Pons (tissue), 1 donor: ENCODE data around the gene CD48.
"Not testable (repeated sequence)": the region's sequence is repeated elsewhere in the genome, so short reads cannot be mapped to it uniquely, and the experiment has no call there.

Source experiments
- DNase-seq: peaks from one replicate; pipeline ENCODE4 v3.0.0-alpha.2; 2016; ENCODE audit warnings: low spot score

The CD48 gene

DNA sequence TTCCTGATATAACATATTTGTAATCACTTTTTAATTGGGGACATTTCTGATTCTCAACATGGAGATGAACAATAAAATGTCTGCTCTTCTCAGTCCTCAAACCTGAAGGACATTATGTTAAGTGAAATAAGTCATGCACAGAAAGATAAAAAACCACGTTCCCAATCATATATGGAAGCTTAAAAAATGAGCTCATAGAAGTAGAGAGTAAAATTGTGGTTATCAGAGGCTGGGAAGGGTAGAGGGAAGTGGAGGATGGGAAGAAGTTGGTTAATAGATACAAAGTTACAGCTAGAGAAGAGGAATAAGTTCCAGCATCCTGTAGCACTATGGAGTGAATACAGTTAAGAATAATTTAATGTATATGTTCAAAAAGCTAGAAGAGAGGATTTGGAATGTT lies 1.5 kb upstream of the CD48 start:
- DNase-seq, result no peak

DNA sequence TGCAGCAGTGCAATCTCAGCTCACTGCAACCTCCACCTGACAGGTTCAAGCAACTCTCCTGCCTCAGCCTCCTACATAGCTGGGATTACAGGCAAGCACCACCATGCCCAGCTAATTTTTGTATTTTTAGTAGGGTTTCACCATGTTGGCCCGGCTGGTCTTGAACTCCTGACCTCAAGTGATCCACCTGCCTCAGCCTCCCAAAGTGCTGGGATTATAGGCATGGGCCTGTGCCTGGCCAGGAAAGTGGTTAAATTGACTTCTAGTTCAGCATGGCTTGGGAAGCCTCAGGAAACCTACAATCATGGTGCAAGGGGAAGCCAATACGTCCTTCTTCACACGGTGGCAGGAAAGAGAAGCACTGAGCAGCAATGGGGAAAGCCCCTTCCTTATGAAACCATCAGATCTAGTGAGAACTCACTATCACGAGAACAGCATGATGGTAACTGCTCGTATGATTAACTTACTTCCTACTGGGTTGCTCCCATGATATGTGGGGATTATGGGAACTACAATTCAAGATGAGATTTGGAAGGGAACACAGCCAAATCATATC lies 981 bp upstream of the CD48 start:
- peak; percentile 55 for DNase-seq

DNA sequence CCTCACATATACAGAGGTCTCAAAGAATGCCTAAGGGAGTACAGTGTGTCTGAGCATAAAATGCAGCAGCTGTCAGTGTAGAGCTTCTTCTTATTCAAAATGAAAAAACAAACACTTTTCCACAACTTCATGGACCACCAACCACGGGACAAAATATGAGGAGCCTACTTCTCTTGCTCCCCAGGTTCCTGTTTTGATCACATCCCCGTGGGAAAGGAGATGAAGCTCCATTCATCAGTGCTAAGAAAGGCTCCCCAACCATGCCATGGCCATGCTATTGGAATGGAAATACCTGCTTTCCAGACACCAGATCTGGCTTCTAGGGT lies 383 bp downstream of the CD48 start:
- no peak for DNase-seq

DNA sequence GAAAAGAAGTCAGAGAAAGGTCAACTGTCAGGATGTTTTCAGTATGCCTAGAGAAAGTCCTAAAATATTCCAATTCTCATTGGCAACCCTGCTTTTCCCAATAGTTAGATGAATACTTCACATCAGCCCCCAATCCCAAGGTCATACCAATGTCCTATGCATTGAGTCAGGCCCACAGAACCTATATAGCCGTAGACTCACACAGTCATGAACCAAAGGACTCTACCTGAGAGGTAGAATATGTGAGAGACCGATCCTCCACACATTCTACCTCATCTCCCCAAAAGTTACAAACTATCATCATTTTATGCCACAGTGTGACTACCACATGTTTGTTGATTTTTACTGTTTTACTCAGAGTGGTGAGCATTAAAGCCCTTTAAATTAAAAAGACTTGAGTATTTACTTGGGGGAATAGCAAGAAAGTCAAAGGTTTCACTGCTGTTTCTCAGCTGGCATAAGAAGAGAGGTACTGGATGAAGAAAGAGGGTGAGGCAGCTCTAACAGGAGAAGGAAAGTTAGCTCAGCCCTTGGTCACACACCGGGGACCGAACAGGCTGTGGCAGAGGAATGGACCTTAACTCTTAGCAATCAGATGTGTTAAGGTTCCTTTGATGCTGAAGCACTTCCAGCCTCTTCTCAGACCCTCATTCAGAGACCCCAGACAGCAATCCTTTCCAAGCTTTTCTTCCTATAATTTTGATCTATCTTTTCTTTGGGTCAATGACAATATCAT lies 937 bp downstream of the CD48 start:
- DNase-seq, result no peak

DNA sequence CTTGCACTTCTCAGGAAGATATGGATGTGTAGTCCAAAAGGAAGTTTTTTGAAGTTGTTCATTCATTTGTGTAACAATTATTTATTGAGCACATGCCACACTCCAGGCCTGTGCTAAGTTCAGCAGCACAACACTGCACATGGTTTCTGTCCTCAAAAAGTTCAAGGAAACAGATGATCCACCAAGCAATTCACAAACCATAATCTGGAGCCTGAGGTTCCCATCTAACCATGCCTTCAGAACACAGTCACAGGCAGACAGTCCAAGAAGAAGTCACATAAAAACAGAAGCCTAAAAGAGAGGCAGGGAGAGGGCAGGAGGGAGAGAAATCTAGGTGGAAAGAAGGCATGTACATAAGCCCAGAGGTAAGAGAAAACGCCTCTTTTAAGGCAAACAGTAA lies 1.9 kb downstream of the CD48 start:
- no peak for DNase-seq

DNA sequence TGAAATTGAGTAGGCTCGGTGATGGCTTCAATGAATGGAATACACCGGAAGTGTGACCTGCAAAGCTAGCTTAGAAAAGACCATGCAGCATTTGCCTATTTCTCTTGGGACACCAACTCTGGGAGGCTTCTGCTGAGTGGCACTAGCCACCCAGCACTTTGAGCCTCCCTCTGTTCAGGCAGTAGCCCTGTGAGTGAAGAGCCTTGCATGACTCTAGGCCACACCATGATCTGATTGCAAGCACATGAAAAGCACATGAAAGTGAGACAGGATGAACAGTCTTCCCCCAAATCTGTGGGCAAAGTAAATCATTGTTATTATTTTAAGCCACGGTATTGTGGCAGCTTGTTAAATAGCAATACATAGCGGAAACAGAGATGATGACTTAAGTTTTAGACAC lies 2.8 kb downstream of the CD48 start:
- DNase-seq, result no peak

DNA sequence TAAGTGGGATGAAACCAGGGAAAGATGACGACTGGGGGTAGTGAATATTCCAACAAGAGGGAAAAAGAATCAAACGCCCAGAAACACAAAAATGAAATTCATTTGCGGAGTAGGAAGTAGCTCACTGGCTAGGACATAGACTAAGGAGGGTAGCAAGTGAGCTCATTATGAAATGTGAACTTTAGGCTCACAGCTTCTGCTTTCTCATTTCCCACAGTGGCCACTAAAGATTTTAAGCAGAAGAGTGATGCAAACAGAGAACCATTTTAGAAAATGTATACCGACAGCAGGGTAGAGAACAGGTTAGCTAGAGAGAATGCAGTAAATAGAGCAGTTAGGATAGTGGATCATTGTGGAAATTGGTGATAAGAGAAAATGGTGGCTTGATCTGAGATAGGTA lies 3.5 kb downstream of the CD48 start:
- no peak for DNase-seq

DNA sequence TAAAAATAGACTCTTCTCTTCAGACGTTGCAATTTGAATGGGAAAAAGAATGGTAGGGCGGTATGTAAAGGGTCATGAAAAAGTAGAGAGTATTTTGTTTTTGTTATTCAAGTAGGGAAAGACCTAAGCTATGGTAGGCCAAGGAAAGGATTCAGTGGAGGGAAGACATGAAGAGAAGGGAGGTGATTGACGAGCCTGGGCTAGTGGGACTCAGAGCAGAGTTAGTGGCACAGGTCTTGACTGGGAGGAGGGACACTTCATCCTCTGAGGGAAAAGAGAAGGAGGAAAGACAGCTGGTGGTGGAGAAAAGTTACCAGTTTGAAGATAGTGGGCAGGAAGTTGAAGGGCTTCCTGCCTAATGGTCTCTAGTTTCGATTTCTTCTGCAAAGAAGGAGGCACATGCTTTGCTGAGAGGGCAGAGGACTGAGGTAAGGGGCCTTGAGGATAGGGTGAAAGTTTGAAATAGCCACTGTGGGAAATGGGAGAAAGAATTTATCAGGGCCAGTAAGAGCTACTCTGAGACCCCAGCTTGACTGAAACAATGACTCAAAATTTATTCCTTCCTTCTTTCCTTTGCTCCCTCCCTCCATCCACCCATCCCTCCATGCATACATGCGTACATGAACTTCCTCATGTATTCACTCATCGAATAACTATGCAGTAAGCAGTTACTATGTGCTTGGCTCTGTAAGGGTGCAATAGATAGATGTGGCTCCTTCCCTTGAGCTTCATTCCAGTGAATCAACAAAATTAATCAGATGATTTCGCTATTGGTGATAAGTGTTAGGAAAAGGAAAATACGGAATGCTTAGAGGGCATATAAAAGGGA lies 4.2 kb downstream of the CD48 start:
- no peak for DNase-seq

DNA sequence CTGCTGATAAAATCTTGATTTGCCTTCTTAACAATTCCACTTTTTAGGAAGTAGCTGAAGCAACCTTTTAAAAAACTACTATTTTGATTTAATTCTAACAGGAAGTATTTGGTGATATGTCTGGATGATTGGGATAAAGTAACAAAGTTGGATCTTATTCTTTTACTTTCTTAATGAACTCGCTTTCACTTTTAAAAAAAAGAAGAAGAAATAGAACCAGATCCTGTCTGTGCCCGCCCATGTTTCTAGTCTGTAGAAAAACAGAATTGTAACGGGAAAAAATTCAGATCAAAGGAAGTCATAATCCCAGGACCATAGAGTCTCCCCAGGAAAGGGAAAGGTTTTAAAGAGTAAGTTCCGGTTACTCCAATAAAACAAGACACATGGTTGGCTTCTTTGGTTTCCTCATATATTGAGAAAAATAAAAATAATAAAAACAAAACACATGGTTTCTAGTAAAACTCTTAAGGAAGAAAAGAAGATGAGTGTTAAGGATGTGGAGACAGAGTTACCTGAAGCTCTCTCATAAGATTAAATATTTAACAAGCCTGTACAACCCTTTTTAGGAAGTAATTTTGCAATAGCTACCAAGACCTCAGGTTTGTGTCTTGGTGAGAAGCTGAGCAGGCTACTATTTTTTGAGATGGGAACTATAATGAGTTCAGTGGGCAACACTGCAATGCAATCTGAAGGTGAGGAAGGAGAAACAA lies 4.9 kb downstream of the CD48 start:
- DNase-seq, result no peak

DNA sequence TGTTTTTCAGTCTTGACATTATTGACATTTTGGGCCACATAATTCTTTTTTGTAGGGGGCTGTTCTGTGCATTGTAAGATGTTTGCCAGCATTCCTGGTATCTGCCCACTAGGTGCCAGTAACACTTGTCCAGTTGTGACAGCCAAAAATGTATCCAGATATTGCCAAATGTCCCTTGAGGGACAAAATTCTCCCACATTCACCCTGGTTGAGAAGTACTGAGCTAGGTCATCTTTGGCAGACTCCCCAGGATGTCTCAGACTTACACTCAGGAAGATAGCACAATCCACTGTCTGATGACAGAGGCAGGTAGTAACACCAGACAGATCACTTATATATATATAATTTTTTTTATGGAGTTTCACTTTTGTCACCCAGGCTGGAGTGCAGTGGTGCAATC lies 5.9 kb downstream of the CD48 start:
- DNase-seq, result no peak

DNA sequence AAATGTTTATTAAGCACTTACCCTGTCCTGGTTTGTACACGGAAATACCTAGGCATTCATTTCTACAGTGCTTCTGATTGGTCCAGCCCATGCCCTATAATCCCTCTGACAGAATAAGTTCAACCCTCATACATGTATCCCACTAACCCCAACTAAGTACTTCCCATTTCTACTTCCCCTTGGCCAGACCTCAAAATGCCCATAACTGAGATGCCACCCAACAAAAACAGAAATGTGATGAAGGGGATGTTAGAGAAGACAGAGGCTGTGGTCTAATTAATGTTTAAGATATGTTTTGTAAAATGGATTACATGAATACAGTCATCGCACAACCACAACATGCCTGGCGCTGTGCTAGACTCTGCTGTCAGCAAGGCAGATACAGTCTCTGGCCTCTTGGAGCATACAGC lies 6.4 kb downstream of the CD48 start:
- not testable (repeated sequence) for DNase-seq

DNA sequence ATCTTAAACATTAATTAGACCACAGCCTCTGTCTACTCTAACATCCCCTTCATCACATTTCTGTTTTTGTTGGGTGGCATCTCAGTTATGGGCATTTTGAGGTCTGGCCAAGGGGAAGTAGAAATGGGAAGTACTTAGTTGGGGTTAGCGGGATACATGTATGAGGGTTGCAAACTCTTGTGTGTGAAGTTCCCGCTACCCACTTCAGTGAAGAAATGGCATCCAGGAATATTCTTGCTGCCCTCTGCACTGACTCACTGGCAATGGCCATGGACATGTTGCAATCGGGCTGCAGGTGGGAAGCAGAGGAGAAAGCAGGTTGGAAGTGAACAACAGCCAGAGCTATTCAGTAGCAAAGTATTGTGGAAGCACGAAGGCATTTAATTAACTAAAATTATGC lies 7.4 kb downstream of the CD48 start:
- DNase-seq, result peak; percentile 49

DNA sequence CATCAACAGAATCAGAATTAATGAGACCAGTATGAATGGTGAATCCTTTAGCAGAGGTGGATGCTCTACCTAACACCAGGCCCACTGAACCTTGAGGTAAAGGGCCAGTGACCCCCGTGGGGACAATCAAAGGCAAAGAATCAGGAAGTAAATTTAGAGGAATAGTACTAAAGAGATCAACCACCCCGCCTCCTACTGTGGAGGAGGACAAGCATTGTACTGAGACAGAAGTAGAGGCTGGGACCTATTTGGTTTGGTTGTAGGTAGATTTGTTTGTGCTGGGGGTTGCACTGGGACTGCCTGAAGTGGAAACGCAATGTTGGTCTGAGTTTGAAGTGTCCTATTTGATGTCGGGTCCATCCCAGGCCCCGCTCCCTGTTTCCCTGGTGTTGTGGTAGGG lies 9.5 kb downstream of the CD48 start:
- no peak for DNase-seq

DNA sequence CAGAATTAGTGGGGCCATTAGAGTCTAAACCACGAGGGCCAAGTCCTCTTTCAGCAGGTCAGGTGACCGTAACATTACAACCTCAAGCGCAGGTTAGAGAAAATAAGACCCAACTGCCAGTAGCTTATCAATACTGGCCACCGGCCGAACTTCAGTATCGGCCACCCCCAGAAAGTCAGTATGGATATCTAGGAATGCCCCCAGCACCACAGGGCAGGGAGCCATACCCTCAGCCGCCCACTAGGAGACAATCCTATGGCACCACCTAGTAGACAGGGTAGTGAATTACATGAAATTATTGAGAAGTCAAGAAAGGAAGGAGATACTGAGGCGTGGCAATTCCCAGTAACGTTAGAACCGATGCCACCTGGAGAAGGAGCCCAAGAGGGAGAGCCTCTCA lies 19.2 kb downstream of the CD48 start:
- DNase-seq, result not testable (repeated sequence)

DNA sequence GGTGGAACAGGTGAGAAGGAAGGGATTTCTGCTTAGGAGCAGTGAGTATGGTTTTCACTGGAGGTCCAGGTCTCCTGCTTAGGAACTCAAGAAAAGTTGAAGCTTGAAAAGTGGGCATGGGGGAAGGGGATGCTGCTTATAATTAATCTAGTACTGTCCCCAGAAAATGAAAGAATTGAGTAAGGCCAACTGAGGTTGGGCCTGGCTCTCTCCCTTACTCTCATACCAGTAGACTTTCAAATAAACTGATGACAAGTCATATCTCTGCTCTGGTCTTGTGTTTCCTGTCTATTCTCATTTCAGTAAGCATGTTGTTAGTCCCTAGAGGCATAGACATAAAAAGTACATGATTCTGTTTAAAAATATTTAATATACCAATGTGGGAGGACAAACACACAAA lies 26.4 kb downstream of the CD48 start:
- no peak for DNase-seq

DNA sequence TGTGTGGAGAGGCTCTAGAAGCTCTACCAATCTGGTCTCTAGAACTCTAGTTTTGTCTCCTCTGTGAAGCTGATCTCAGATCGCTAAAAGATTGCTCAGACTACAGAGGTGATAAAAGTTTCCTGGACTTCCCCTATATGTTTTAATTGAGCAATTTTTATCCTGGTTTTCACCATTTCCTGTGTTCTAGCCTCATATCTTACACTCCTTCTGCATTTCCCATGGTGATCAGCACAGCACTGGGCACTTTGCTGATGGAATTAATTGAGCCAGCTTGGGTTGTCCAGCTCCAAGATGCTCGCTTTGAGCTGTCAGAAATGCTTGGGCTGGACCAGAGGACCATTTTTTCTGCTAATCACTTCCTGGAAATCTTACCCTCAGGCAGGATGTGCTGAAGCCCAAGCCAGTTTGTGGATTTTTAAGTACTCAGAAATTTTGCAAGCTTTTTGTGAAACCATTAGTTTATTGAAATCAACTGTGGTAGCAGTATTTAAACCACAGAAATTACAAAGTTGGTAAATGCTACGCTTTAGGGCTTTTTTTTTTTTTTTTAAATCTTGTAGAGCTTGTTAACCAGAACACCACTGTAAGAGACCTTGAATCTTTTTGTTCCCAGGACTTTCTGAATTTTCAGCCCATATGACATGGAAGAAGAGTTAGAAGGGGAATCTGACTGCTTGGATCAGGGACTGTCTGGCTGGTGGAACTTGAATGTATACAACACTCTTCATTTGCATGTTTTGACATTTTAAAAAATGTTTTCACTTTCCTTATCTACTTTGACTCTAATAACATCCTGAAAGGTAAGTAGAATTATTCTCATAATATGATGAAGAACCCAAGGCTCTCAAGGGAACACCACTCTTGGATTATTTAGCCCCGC lies 28.4 kb downstream of the CD48 start:
- DNase-seq, result no peak

DNA sequence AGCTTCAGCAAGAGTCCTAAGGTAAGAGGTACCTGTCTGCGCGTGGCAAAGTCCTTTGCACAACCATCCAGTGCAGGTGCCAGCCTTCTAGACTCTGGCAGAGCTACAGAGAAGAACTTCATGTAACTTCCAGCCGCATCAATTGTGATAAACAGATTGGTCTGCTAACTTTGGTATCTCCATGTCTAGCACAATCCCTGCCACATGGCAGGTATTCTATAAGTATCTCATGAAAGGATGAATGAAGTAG lies 29.8 kb downstream of the CD48 start:
- no peak for DNase-seq

DNA sequence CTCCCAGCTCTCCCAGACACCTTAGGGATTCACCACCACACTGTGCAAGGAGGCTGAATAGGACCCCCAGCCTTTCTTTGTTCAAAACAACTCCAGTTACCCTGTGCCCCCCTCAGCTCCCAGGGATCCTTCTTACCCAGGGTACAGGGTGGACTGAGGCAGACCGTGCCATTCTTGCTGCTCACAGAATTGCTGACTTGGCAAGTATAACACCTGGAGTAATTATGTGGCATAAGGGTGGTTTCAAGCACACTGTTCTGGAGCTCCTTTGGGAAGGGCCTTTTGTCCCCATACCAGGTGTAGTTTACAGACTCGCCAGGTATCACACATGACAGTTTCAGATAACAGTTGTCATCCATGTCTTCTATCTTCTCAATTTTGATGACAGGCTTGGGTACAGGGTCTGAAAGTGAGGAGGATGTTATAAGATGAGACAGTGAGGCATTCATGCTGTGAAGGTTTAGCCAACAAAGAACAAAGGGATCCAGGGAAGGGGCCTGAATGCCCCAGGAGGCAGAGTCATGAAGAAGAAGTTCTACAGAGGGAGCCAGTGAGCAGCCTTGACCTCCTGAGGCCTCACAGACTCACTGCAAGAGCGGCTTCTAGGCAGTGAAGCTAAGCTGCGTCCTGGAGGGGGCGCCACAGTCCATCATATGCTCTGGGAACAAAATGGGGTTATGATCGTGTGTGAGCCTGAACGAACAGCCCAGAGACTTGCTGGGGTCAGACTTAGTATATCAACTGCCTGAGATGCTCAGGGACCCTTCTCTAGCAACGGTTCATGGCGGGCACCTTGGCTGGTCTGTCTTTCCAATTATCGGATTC lies 30.3 kb downstream of the CD48 start:
- DNase-seq, result peak; percentile 54

DNA sequence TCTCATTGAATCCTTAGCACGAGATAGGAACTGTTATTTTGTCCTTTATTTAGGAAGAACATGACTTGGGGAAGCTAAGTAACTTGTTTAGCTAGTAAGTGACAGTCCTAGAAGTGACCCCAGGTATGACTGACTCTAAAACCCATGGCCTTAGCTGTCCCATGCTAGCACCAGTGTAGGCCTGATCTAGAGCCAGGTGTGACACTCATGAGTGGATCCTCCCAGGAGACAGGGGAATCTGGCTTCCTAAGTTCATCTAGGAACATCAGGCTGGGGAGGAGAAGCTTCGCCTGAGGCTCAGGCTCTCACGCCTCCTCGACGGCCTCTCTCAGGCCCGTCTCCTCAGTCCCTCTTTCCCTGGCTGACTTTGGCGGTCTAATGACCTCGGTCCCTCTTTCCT lies 31.2 kb downstream of the CD48 start:
- DNase-seq, result no peak

DNA sequence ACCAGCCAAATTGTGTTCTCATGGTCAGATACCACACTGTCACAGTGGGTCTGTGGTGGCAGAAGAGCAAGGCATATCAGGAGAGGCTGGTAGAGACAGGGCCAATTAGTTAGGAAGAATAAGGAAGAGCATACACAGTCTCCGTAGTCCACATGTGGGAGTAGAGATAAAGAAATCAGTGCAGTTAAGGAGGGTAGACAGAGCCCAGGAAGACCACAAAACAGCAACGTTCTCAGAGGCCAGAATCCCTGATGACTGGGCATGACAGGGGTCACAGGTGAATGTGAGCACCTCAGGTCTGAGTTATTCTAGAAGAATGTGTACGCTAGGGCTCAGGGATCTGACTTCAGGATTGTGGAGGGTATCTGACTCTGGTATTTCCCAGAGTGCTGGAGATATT lies 31.7 kb downstream of the CD48 start:
- no peak for DNase-seq

DNA sequence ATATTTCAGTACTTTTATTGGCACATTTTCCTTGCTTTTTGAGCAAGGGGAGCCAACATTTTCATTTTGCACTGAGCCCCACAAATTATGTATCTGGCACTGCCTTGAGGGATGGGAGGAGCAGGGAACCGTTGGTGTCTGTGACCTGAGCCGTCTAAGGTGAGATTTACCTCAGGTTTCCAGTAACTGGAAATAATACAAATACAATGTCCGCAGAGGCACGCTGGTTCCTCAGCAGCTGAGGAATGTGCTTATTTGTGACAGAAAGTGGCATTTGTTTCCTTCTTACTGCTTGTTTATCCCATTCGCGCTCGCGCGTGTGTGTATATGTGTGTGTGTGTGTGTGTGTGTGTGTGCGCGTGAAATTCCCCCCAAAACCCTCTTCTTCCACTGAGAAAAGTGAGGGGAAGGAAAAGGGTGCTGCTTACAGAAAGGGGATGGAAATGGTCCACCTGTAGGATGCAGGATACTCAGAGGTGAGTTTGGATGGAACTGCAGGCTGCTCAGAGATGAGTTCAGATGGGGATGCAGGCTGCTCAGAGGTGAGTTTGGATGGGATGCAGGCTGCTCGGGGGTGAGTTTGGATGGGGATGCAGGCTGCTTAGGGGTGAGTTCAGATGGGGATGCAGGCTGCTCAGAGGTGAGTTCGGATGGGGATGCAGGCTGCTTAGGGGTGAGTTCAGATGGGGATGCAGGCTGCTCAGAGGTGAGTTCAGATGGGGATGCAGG lies 34.6 kb downstream of the CD48 start:
- DNase-seq, result no peak
